ENCODE data around the gene VAPA.

The VAPA gene

GRCh38 chr18:9944805-9945204 is 31.0 kb downstream of the VAPA start:
- H3K9me3 ChIP-seq (replicated peaks in 1 of 2; ENCODE audit: control insufficient read depth in 2 of 2, insufficient read depth in 1 of 2, low read depth in 1 of 2, low read length in 2 of 2), result no peaks in the 10 kb centered on the region
- no peak for DNase-seq (ENCODE audit: low spot score)
- WGBS, 2 donors (ENCODE audit: extremely low coverage in 2 of 2, insufficient read length in 2 of 2, insufficient replicate concordance in 1 of 2), result no CpG with 5 or more reads among the region's 3 CpGs
- no peak overlapping the region for H2BK12ac ChIP-seq (ENCODE audit: low read length)
- no peak overlapping the region for H3K4me2 ChIP-seq (ENCODE audit: insufficient read depth, low read length, poor library complexity, severe bottlenecking)
- no peak overlapping the region for H2BK120ac ChIP-seq (ENCODE audit: low read depth, low read length)
- no peak overlapping the region for H2BK5ac ChIP-seq (ENCODE audit: low read length)
- H3K4me1 ChIP-seq (ENCODE audit: control insufficient read depth in 2 of 2, insufficient read depth in 1 of 2, low read depth in 1 of 2, low read length in 2 of 2), result no peaks in the 10 kb centered on the region
- H3K4ac ChIP-seq (ENCODE audit: low read length), result no peak overlapping the region
- no peak overlapping the region for H3K23ac ChIP-seq (ENCODE audit: low read depth, low read length, poor library complexity)
- no peaks in the 10 kb centered on the region for H3K79me1 ChIP-seq (ENCODE audit: low read depth, low read length)
- peaks cover 6 to 92% of the 10 kb centered on the region in 2 donors for H3K36me3 ChIP-seq (replicated peaks in 1 of 2; ENCODE audit: control insufficient read depth in 2 of 2, insufficient read depth in 2 of 2, low read length in 2 of 2)
- H4K8ac ChIP-seq (ENCODE audit: low read depth, low read length), result no peak overlapping the region
- no peak overlapping the region for H4K91ac ChIP-seq (ENCODE audit: low read depth, low read length, poor library complexity)
- H2AFZ ChIP-seq (ENCODE audit: low read length), result no peak overlapping the region
- no peak overlapping the region for H3K9ac ChIP-seq (ENCODE audit: low read depth, low read length, poor library complexity)
- H3K4me3 ChIP-seq (ENCODE audit: low read length in 2 of 2), result no peak overlapping the region
- H3K27ac ChIP-seq (replicated peaks; ENCODE audit: low read length), result no peak overlapping the region
- H3K27me3 ChIP-seq (ENCODE audit: control insufficient read depth in 3 of 3, insufficient read depth in 3 of 3, low read depth in 1 of 3, low read length in 3 of 3), result no peaks in the 10 kb centered on the region
- H3K14ac ChIP-seq (ENCODE audit: low read length), result no peak overlapping the region
- no peak overlapping the region for H2BK15ac ChIP-seq (ENCODE audit: low read length)
- no peak overlapping the region for H3K18ac ChIP-seq (ENCODE audit: low read length)
- H2AK5ac ChIP-seq (ENCODE audit: low read depth, low read length), result no peak overlapping the region

GRCh38 chr18:9946831-9947230 is 33.0 kb downstream of the VAPA start:
- no peaks in the 10 kb centered on the region for H3K27me3 ChIP-seq (ENCODE audit: control insufficient read depth in 3 of 3, insufficient read depth in 3 of 3, low read depth in 1 of 3, low read length in 3 of 3)
- no peak overlapping the region for H3K14ac ChIP-seq (ENCODE audit: low read length)
- H4K8ac ChIP-seq (ENCODE audit: low read depth, low read length), result no peak overlapping the region
- no peak overlapping the region for H3K4me2 ChIP-seq (ENCODE audit: insufficient read depth, low read length, poor library complexity, severe bottlenecking)
- H3K36me3 ChIP-seq (replicated peaks in 1 of 2; ENCODE audit: control insufficient read depth in 2 of 2, insufficient read depth in 2 of 2, low read length in 2 of 2), result peaks cover 12 to 92% of the 10 kb centered on the region in 2 donors
- no peaks in the 10 kb centered on the region for H3K9me3 ChIP-seq (replicated peaks in 1 of 2; ENCODE audit: control insufficient read depth in 2 of 2, insufficient read depth in 1 of 2, low read depth in 1 of 2, low read length in 2 of 2)
- H3K18ac ChIP-seq (ENCODE audit: low read length), result no peak overlapping the region
- H2BK15ac ChIP-seq (ENCODE audit: low read length), result no peak overlapping the region
- H3K4me1 ChIP-seq (ENCODE audit: control insufficient read depth in 2 of 2, insufficient read depth in 1 of 2, low read depth in 1 of 2, low read length in 2 of 2), result peaks cover 0 to 2% of the 10 kb centered on the region in 2 donors
- DNase-seq (ENCODE audit: low spot score), result no peak
- H2BK12ac ChIP-seq (ENCODE audit: low read length), result no peak overlapping the region
- H3K27ac ChIP-seq (replicated peaks; ENCODE audit: low read length), result no peak overlapping the region
- H3K4ac ChIP-seq (ENCODE audit: low read length), result no peak overlapping the region
- no peak overlapping the region for H3K9ac ChIP-seq (ENCODE audit: low read depth, low read length, poor library complexity)
- H3K4me3 ChIP-seq (ENCODE audit: low read length in 2 of 2), result no peak overlapping the region
- H2BK120ac ChIP-seq (ENCODE audit: low read depth, low read length), result no peak overlapping the region
- H4K91ac ChIP-seq (ENCODE audit: low read depth, low read length, poor library complexity), result no peak overlapping the region
- no peak overlapping the region for H3K23ac ChIP-seq (ENCODE audit: low read depth, low read length, poor library complexity)
- H2AK5ac ChIP-seq (ENCODE audit: low read depth, low read length), result no peak overlapping the region
- no peak overlapping the region for H2AFZ ChIP-seq (ENCODE audit: low read length)
- H2BK5ac ChIP-seq (ENCODE audit: low read length), result no peak overlapping the region
- no peaks in the 10 kb centered on the region for H3K79me1 ChIP-seq (ENCODE audit: low read depth, low read length)
- WGBS, 2 donors (ENCODE audit: extremely low coverage in 2 of 2, insufficient read length in 2 of 2, insufficient replicate concordance in 1 of 2), result no CpG with 5 or more reads among the region's 3 CpGs

- no CpG with 5 or more reads among the region's 1 CpG for WGBS, 2 donors (ENCODE audit: extremely low coverage in 2 of 2, insufficient read length in 2 of 2, insufficient replicate concordance in 1 of 2)
- Histone ChIP-seq H3K27me3 (ENCODE audit: control insufficient read depth in 3 of 3, insufficient read depth in 3 of 3, low read depth in 1 of 3, low read length in 3 of 3) (no peaks in the 10 kb centered on the region), H2BK120ac (ENCODE audit: low read depth, low read length) (no peak overlapping the region), H4K8ac (ENCODE audit: low read depth, low read length) (no peak overlapping the region), H3K4ac (ENCODE audit: low read length) (no peak overlapping the region), H3K36me3 (replicated peaks in 1 of 2; ENCODE audit: control insufficient read depth in 2 of 2, insufficient read depth in 2 of 2, low read length in 2 of 2) (peaks cover 14 to 90% of the 10 kb centered on the region in 2 donors), H3K4me2 (ENCODE audit: insufficient read depth, low read length, poor library complexity, severe bottlenecking) (no peak overlapping the region), H3K23ac (ENCODE audit: low read depth, low read length, poor library complexity) (no peak overlapping the region), H2BK12ac (ENCODE audit: low read length) (no peak overlapping the region), H2AFZ (ENCODE audit: low read length) (no peak overlapping the region), H3K4me1 (ENCODE audit: control insufficient read depth in 2 of 2, insufficient read depth in 1 of 2, low read depth in 1 of 2, low read length in 2 of 2) (peaks cover 0 to 2% of the 10 kb centered on the region in 2 donors), H2BK5ac (ENCODE audit: low read length) (no peak overlapping the region), H3K4me3 (ENCODE audit: low read length in 2 of 2) (no peak overlapping the region), H3K79me1 (ENCODE audit: low read depth, low read length) (no peaks in the 10 kb centered on the region), H3K14ac (ENCODE audit: low read length) (no peak overlapping the region), H3K9me3 (replicated peaks in 1 of 2; ENCODE audit: control insufficient read depth in 2 of 2, insufficient read depth in 1 of 2, low read depth in 1 of 2, low read length in 2 of 2) (no peaks in the 10 kb centered on the region), H4K91ac (ENCODE audit: low read depth, low read length, poor library complexity) (no peak overlapping the region), H3K18ac (ENCODE audit: low read length) (no peak overlapping the region), H3K9ac (ENCODE audit: low read depth, low read length, poor library complexity) (no peak overlapping the region), H2BK15ac (ENCODE audit: low read length) (no peak overlapping the region), H3K27ac (replicated peaks; ENCODE audit: low read length) (no peak overlapping the region), H2AK5ac (ENCODE audit: low read depth, low read length) (no peak overlapping the region)
- DNase-seq (ENCODE audit: low spot score), result no peak
Measured at GRCh38 chr18:9947248-9947647, 33.4 kb downstream of the VAPA start.

- Histone ChIP-seq H3K27ac (replicated peaks; ENCODE audit: low read length) (no peak overlapping the region), H2AK5ac (ENCODE audit: low read depth, low read length) (no peak overlapping the region), H2BK15ac (ENCODE audit: low read length) (no peak overlapping the region), H3K4ac (ENCODE audit: low read length) (no peak overlapping the region), H2BK5ac (ENCODE audit: low read length) (no peak overlapping the region), H2BK12ac (ENCODE audit: low read length) (no peak overlapping the region), H3K4me3 (ENCODE audit: low read length in 2 of 2) (no peak overlapping the region), H3K4me1 (ENCODE audit: control insufficient read depth in 2 of 2, insufficient read depth in 1 of 2, low read depth in 1 of 2, low read length in 2 of 2) (peaks cover 0 to 2% of the 10 kb centered on the region in 2 donors), H3K27me3 (ENCODE audit: control insufficient read depth in 3 of 3, insufficient read depth in 3 of 3, low read depth in 1 of 3, low read length in 3 of 3) (no peaks in the 10 kb centered on the region), H4K8ac (ENCODE audit: low read depth, low read length) (no peak overlapping the region), H3K18ac (ENCODE audit: low read length) (no peak overlapping the region), H4K91ac (ENCODE audit: low read depth, low read length, poor library complexity) (no peak overlapping the region), H2AFZ (ENCODE audit: low read length) (no peak overlapping the region), H3K9ac (ENCODE audit: low read depth, low read length, poor library complexity) (no peak overlapping the region), H3K14ac (ENCODE audit: low read length) (no peak overlapping the region), H3K4me2 (ENCODE audit: insufficient read depth, low read length, poor library complexity, severe bottlenecking) (no peak overlapping the region), H3K79me1 (ENCODE audit: low read depth, low read length) (no peaks in the 10 kb centered on the region), H2BK120ac (ENCODE audit: low read depth, low read length) (no peak overlapping the region), H3K9me3 (replicated peaks in 1 of 2; ENCODE audit: control insufficient read depth in 2 of 2, insufficient read depth in 1 of 2, low read depth in 1 of 2, low read length in 2 of 2) (no peaks in the 10 kb centered on the region), H3K36me3 (replicated peaks in 1 of 2; ENCODE audit: control insufficient read depth in 2 of 2, insufficient read depth in 2 of 2, low read length in 2 of 2) (peaks cover 12 to 94% of the 10 kb centered on the region in 2 donors), H3K23ac (ENCODE audit: low read depth, low read length, poor library complexity) (no peak overlapping the region)
- DNase-seq (ENCODE audit: low spot score), result no peak
- no CpG with 5 or more reads among the region's 2 CpGs for WGBS, 2 donors (ENCODE audit: extremely low coverage in 2 of 2, insufficient read length in 2 of 2, insufficient replicate concordance in 1 of 2)
Measured at GRCh38 chr18:9949315-9949714, 35.5 kb downstream of the VAPA start.
